Keratinocyte (primary cell): Measurements from ENCODE around the gene TRIP11.

Source experiments
- CTCF ChIP-seq, 3 experiments: IDR thresholded peaks in 1 of 3; conservative IDR thresholded peaks in 1 of 3; optimal IDR thresholded peaks in 1 of 3; 2 replicates in 2 of 3; 3 replicates in 1 of 3; pipeline versions ENCODE3 to v1.5.1; 2011; ENCODE audit warnings: low read length in 3 of 3, mild to moderate bottlenecking in 3 of 3, moderate library complexity in 2 of 3, control low read depth in 1 of 3, inconsistent platforms in 1 of 3; ENCODE audit not compliant: insufficient read depth in 2 of 3; ENCODE audit errors: extremely low read depth in 1 of 3
- EZH2 ChIP-seq: IDR thresholded peaks from one replicate; pipeline ENCODE4 v1.6.1; 2012; ENCODE audit warnings: inconsistent platforms, mild to moderate bottlenecking, low read length, moderate library complexity

DNA sequence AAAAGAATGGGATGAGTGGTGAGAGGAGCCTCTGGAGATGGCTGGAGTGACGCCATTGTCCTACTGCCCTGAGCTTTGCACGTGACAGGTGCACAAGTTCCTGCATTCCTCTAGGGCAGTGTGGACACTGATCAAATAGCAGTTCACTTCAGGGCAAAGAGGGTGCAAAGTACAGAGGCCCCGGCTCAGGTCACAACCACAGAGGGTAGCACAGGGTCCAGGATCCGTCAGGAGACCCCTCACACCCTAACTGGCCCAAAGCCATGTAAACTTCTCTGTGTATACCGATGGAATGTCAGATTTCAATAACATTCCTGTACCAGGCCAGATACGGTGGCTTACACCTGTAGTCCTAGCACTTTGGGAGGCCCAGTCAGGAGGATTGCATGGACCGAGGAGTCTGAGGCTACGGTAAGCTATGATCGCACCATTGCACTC, 82.0 kb downstream of the TRIP11 start:
- no peak for TF ChIP-seq EZH2
- no peak for TF ChIP-seq CTCF (optimal IDR thresholded peaks at IDR 0.05 in 1 of 3, IDR thresholded peaks at IDR 0.05 in 1 of 3, conservative IDR thresholded peaks at IDR 0.05 in 1 of 3; ENCODE audit: extremely low read depth in 1 of 3, insufficient read depth in 2 of 3, low read length in 3 of 3)
